ENCODE results near the gene HOXB6. TPM values are rescaled to one million over a fixed set of nuclear protein-coding genes. Genes with fewer than 3 reads are reported as not detected.

The HOXB6 gene
- polyA plus RNA-seq, 3 donors, result not detected

DNA sequence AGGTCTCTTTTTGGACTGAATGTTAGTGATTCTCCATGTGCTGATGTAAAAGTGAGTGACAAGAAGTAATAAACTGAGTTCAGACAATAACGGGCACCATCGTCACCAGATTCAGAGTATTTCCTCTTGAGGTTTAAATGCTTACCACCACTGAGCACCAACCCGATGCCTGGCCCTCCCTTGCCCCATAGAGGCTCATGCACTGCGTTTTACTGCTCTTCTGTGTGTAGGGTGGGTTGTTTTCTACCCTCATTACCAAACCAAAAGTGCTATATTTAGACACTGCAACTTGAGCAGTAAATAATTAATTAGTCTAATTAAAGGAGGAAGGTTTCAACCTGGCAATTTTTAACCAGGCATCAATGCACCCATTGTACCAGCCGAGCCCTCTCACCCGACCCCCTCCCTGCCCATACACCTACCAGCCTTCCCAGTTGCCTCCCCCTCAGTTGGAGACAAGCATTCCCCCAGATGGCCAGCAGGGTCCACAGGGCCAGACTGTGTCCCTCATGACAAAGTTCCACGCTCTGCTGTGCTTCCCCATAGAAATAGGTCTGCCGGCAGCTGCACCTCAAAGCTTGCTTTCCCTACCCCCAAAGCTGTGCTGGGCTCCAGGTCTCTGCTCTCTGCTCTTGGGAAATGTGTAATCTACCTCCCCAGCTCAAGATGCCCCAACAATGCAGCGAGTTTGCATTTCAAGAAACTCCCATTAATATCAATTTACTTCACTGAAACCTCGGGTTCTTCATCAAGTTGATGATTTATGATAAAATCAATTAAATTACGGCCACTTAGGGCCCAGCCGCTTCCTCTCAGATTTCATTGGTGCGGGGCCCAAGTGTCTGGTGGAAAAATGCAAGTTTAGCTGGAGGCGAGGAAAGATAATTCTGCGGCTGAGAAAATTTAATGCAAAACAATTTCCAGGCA, 42.6 kb downstream of the HOXB6 start:
- WGBS (ENCODE audit: insufficient coverage), result 83% methylated on average over 7 of the region's 15 CpGs
- peaks cover 0 to 6% of the 10 kb centered on the region in 2 donors for H3K36me3 Mint-ChIP-seq
- H3K4me2 ChIP-seq (replicated peaks; ENCODE audit: extremely low read depth, low read length, poor library complexity, severe bottlenecking), result no peak overlapping the region
- H3K4me1 Mint-ChIP-seq, result peaks cover 2% of the 10 kb centered on the region
- peak; percentile 14 for TF ChIP-seq CTCF (IDR thresholded peaks at IDR 0.05)
- H3K4me3 Mint-ChIP-seq, result peak overlapping the region in 1 of 2 donors; percentile 52
- H3K9me3 ChIP-seq (replicated peaks in 1 of 2; ENCODE audit: control insufficient read depth in 1 of 2, insufficient read depth in 1 of 2, low read length in 2 of 2), result no peaks in the 10 kb centered on the region
- no peaks in the 10 kb centered on the region for H3K4me1 ChIP-seq (ENCODE audit: control insufficient read depth in 1 of 2, insufficient read depth in 2 of 2, low read length in 2 of 2)
- no peak overlapping the region for H3K4me3 ChIP-seq (replicated peaks in 1 of 3; ENCODE audit: low read depth in 2 of 3, low read length in 3 of 3)
- no peaks in the 10 kb centered on the region for H3K36me3 ChIP-seq (replicated peaks in 1 of 2; ENCODE audit: control insufficient read depth in 1 of 2, insufficient read depth in 2 of 2, low read length in 2 of 2)
- H3K9ac ChIP-seq (ENCODE audit: insufficient read depth, low read length, poor library complexity, severe bottlenecking), result no peak overlapping the region
- H3K9me3 Mint-ChIP-seq, result peaks cover 0 to 4% (median 0%) of the 10 kb centered on the region in 7 donors
- no peaks in the 10 kb centered on the region for H4K20me1 ChIP-seq (ENCODE audit: insufficient read depth, low read length)
- intact Hi-C loops (cut with micrococcal nuclease), result no loop called here
- no peaks in the 10 kb centered on the region for H3K79me2 ChIP-seq (ENCODE audit: insufficient read depth, low read length)
- H3K27me3 ChIP-seq (ENCODE audit: control insufficient read depth in 2 of 2, insufficient read depth in 2 of 2, low read length in 2 of 2), result peaks cover 22 to 58% of the 10 kb centered on the region in 2 donors
- no peak overlapping the region for H2AFZ ChIP-seq (ENCODE audit: insufficient read depth, low read depth, low read length, poor library complexity, severe bottlenecking)
- H3K27ac ChIP-seq (ENCODE audit: low read depth in 1 of 2, low read length in 2 of 2), result no peak overlapping the region
- H3K27ac Mint-ChIP-seq, result no peak overlapping the region
- no peak for DNase-seq
- H3K27me3 Mint-ChIP-seq (ENCODE audit: low read depth in 3 of 3), result peaks cover 39 to 45% (median 40%) of the 10 kb centered on the region in 3 donors

- Mint-ChIP-seq H3K27me3 (ENCODE audit: low read depth in 3 of 3) (peaks cover 57 to 64% (median 58%) of the 10 kb centered on the region in 3 donors), H3K4me1 (peaks cover 9% of the 10 kb centered on the region), H3K9me3 (peaks cover 0 to 13% (median 0%) of the 10 kb centered on the region in 7 donors), H3K36me3 (peaks cover 0 to 14% of the 10 kb centered on the region in 2 donors), H3K27ac (no peak overlapping the region), H3K4me3 (no peak overlapping the region)
- intact Hi-C loops (cut with micrococcal nuclease), result no loop called here
- Histone ChIP-seq H3K79me2 (ENCODE audit: insufficient read depth, low read length) (no peaks in the 10 kb centered on the region), H3K36me3 (replicated peaks in 1 of 2; ENCODE audit: control insufficient read depth in 1 of 2, insufficient read depth in 2 of 2, low read length in 2 of 2) (no peaks in the 10 kb centered on the region), H3K9me3 (replicated peaks in 1 of 2; ENCODE audit: control insufficient read depth in 1 of 2, insufficient read depth in 1 of 2, low read length in 2 of 2) (no peaks in the 10 kb centered on the region), H3K9ac (ENCODE audit: insufficient read depth, low read length, poor library complexity, severe bottlenecking) (no peak overlapping the region), H2AFZ (ENCODE audit: insufficient read depth, low read depth, low read length, poor library complexity, severe bottlenecking) (no peak overlapping the region), H3K27ac (ENCODE audit: low read depth in 1 of 2, low read length in 2 of 2) (no peak overlapping the region), H3K4me2 (replicated peaks; ENCODE audit: extremely low read depth, low read length, poor library complexity, severe bottlenecking) (no peak overlapping the region), H3K4me3 (replicated peaks in 1 of 3; ENCODE audit: low read depth in 2 of 3, low read length in 3 of 3) (no peak overlapping the region), H3K27me3 (ENCODE audit: control insufficient read depth in 2 of 2, insufficient read depth in 2 of 2, low read length in 2 of 2) (peaks cover 25 to 58% of the 10 kb centered on the region in 2 donors), H3K4me1 (ENCODE audit: control insufficient read depth in 1 of 2, insufficient read depth in 2 of 2, low read length in 2 of 2) (peaks cover 3 to 8% of the 10 kb centered on the region in 2 donors), H4K20me1 (ENCODE audit: insufficient read depth, low read length) (no peaks in the 10 kb centered on the region)
- WGBS (ENCODE audit: insufficient coverage), result 87% methylated on average over 9 of the region's 14 CpGs
- DNase-seq, result no peak
- TF ChIP-seq CTCF (IDR thresholded peaks at IDR 0.05), result no peak
Measured at GRCh38 chr17:48559840-48560817, 44.7 kb downstream of the HOXB6 start.

Measured in CD14-positive monocyte (primary cell).